NT2/D1 (cell line): ENCODE data around the gene STPG2.

Experiments
- DNase-seq: peaks from one replicate; pipeline ENCODE4 v3.0.0-alpha.2; 2011; ENCODE audit warnings: low read depth, low spot score
- H3K27me3 ChIP-seq: 2 replicates; pipeline ENCODE4 v1.6.0; 2011; ENCODE audit warnings: mild to moderate bottlenecking; ENCODE audit not compliant: insufficient read length, insufficient read depth
- H3K36me3 ChIP-seq: 2 replicates; pipeline ENCODE4 v1.6.1; 2011; ENCODE audit warnings: mild to moderate bottlenecking, low read length, mixed read lengths; ENCODE audit not compliant: insufficient read depth, insufficient read length
- H3K4me1 ChIP-seq: 2 replicates; pipeline ENCODE4 v1.5.1; 2011; ENCODE audit not compliant: insufficient read depth, insufficient read length
- H3K4me3 ChIP-seq: 2 replicates; pipeline ENCODE4 v1.5.1; 2011; ENCODE audit warnings: low read depth; ENCODE audit not compliant: insufficient read length
- H3K9ac ChIP-seq: 2 replicates; pipeline ENCODE4 v1.6.0; 2011; ENCODE audit warnings: low read depth; ENCODE audit not compliant: insufficient read length
- H3K9me3 ChIP-seq: 2 replicates; pipeline ENCODE4 v1.5.1; 2011; ENCODE audit warnings: mild to moderate bottlenecking, low read length; ENCODE audit not compliant: insufficient read depth
- SUZ12 ChIP-seq: IDR thresholded peaks from 2 replicates; pipeline ENCODE4 v1.6.1; 2011; ENCODE audit not compliant: insufficient read length, insufficient read depth; ENCODE audit errors: extremely low read depth
- YY1 ChIP-seq: IDR thresholded peaks from 2 replicates; pipeline ENCODE4 v1.6.1; 2011; ENCODE audit not compliant: insufficient read length, insufficient read depth
- ZNF274 ChIP-seq: IDR thresholded peaks from 2 replicates; pipeline ENCODE4 v1.6.1; 2011; ENCODE audit warnings: mild to moderate bottlenecking, low read depth, low read length

Gene STPG2

DNA sequence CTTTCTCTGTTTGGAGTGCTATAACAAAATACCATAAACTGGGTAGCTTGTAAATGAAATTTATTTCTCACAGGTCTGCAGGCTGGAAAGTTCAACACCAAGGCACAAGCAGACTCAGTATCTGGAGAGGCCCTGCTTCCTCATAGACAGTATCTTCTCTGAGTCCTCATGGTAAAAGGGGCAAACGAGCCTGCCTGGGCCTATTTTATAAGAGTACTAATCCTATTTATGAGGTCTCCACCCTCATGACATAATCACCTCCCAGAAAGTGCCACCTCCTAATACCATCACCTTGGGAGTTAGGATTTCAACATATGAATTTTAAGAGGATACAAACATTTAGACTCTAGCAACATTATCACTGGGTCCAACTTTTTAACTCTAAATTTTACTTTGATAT lies 200.3 kb downstream of the STPG2 start:
- H3K9me3 ChIP-seq = peaks cover 8% of the 10 kb centered on the region; the same call in 1 of the 2 replicates
- TF ChIP-seq SUZ12 (no peak), ZNF274 (no peak), YY1 (no peak)
- H3K36me3 ChIP-seq = no peaks in the 10 kb centered on the region
- H3K9ac ChIP-seq = no peak overlapping the region
- no peaks in the 10 kb centered on the region for H3K27me3 ChIP-seq
- H3K4me1 ChIP-seq = no peaks in the 10 kb centered on the region
- no peak overlapping the region for H3K4me3 ChIP-seq
- DNase-seq = no peak

DNA sequence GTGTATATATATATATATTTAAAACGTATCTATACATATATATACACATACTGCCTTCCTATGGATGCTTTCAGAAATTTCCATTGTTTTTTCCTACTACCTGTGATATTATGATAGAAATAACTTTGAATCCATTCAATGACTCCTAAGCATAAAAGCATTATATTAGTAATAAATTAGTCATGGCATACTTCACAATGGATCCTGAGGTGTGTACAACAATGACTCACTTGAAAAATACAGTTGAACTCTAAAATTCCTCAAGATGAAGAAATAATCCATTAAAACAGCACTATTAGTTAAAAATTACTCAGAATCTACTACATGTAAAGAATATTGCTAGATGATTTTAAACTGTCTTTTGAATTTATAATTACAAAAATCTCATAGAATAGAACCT lies 201.1 kb downstream of the STPG2 start:
- TF ChIP-seq SUZ12 (no peak), ZNF274 (no peak), YY1 (no peak)
- no peak overlapping the region for H3K4me3 ChIP-seq
- H3K4me1 ChIP-seq = no peaks in the 10 kb centered on the region
- no peak for DNase-seq
- no peaks in the 10 kb centered on the region for H3K36me3 ChIP-seq
- no peak overlapping the region for H3K9ac ChIP-seq
- no peaks in the 10 kb centered on the region for H3K27me3 ChIP-seq
- H3K9me3 ChIP-seq = peaks cover 8% of the 10 kb centered on the region; the same call in 1 of the 2 replicates

DNA sequence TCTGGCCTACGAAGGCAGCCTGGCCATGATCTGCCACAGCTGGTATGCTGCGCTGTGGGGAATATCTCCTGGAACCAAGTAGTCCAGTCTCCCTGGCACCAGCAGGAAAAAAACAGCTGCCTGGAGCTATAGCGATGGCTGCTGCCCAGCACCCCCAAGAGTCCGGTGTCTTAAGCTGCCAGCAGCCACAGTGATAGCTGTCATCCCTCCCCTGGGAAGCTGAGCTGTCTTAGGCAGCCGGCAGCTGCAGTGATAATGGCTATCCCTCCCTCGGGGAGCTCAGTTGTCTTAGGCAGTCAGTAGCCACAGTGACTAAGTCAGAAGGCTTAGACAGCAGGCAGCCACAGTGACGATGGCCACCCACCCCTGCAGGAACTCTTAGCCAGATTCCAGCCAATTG lies 205.1 kb downstream of the STPG2 start:
- Histone ChIP-seq H3K4me1 (no peaks in the 10 kb centered on the region), H3K9ac (no peak overlapping the region), H3K4me3 (no peak overlapping the region), H3K36me3 (no peaks in the 10 kb centered on the region), H3K27me3 (no peaks in the 10 kb centered on the region), H3K9me3 (peaks cover 8% of the 10 kb centered on the region; the same call in 1 of the 2 replicates)
- TF ChIP-seq SUZ12 (no peak), ZNF274 (no peak)
- DNase-seq = no peak

DNA sequence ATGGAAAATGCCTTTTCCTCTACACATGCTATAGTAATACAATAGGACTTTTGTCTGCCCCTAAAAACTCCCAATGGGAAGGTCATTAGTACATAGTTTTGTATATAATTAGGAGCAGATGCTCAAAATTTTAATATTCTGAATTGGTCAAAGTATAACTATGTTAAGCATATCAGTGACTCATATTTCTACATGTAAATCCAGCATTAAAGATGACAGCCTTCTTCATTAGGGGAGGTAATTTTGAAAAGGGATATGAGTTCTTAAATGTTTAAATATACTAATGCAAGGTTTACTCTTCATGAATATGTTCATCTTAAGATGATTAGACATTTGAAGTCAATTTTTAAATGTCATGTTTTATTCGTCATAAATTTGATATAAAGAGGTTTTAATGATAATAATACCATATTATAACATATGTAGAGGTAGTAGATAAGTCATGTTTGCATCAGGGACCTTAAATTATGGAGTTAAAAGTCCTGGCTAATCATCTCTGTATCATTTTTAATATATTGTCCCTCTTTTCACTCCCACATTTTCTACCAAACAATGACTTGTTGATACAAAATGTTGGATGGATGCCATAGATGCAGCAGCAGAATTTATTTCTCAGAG lies 218.8 kb downstream of the STPG2 start:
- Histone ChIP-seq H3K4me3 (no peak overlapping the region), H3K9ac (no peak overlapping the region), H3K4me1 (no peaks in the 10 kb centered on the region), H3K9me3 (no peaks in the 10 kb centered on the region), H3K36me3 (no peaks in the 10 kb centered on the region), H3K27me3 (no peaks in the 10 kb centered on the region)
- DNase-seq = no peak
- TF ChIP-seq YY1 (no peak), ZNF274 (no peak), SUZ12 (no peak)

DNA sequence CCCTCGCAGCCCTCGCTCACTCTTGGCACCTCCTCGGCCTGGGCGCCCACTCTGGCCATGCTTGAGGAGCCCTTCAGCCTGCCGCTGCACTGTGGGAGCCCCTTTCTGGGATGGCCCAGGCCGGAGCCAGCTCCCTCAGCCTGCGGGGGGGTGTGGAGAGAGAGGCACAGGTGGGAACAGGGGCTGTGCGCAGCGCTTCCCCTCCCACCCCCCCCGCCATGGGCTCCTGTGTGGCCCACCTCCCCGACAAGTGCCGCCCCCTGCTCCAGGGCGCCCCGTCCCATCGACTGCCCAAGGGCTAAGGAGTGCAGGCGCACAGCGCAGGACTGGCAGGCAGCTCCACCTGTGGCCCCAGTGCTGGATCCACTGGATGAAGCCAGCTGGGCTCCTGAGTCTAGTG lies 220.2 kb downstream of the STPG2 start:
- Histone ChIP-seq H3K4me3 (no peak overlapping the region), H3K4me1 (no peaks in the 10 kb centered on the region), H3K9me3 (no peaks in the 10 kb centered on the region), H3K36me3 (no peaks in the 10 kb centered on the region), H3K27me3 (no peaks in the 10 kb centered on the region), H3K9ac (no peak overlapping the region)
- no peak for DNase-seq
- TF ChIP-seq YY1 = no peak
- TF ChIP-seq SUZ12 = no peak
- TF ChIP-seq ZNF274 = no peak

DNA sequence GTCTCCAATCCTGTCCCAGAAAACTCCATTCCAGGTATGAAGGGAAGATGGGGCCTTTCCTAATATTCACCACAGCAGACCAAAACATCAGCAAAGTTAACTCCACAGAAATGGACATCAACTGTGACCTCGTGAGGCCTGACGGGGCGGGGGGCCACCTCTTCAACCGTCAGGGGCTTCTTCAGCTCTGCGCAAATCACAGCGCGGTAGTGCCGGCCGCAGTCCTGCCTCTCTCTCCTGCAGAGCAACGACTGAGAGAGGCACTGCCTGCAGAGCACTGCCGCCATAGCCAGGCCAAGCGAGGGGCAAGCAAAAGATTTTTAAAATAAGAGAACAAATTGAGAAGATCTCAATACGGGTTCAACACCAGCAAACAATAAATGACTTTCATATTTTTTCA lies 226.2 kb downstream of the STPG2 start:
- TF ChIP-seq YY1 (no peak), ZNF274 (no peak), SUZ12 (no peak)
- Histone ChIP-seq H3K4me1 (no peaks in the 10 kb centered on the region), H3K9ac (no peak overlapping the region), H3K27me3 (no peaks in the 10 kb centered on the region), H3K9me3 (no peaks in the 10 kb centered on the region), H3K4me3 (no peak overlapping the region), H3K36me3 (no peaks in the 10 kb centered on the region)
- DNase-seq = no peak

DNA sequence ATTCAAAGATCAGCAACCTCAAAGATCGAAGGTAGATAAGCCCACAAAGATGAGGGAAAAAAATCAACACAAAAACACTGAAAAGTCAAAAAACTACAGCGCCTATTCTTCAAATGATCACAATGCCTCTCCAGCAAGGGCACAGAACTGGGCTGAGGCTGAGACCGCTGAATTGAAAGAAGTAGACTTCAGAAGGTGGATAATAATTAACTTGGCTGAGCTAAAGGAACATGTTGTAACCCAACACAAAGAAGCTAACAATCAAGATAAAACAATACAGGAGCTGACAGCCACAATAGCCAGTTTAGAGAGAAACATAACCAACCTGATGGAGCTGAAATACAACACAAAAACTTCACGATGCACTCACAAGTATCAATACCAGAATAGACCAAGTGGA lies 231.1 kb downstream of the STPG2 start:
- no peak for TF ChIP-seq SUZ12
- TF ChIP-seq YY1 = no peak
- no peak for TF ChIP-seq ZNF274
- H3K27me3 ChIP-seq = no peaks in the 10 kb centered on the region
- no peak overlapping the region for H3K9ac ChIP-seq
- H3K9me3 ChIP-seq = no peaks in the 10 kb centered on the region
- no peak for DNase-seq
- no peaks in the 10 kb centered on the region for H3K36me3 ChIP-seq
- H3K4me1 ChIP-seq = no peaks in the 10 kb centered on the region
- no peak overlapping the region for H3K4me3 ChIP-seq
